NCI-H1436 (cell line): ENCODE data around the gene CDH13.
A peak's percentile ranks its signal among the peaks of the same experiment; 100 is the strongest.

Experiments
- DNase-seq: peaks from one replicate; lab custom pipeline; 2025; lab: John Stamatoyannopoulos, UW

The CDH13 gene

GRCh38 chr16:83356266-83356665, 729.5 kb downstream of the CDH13 start:
- peak; percentile 54 for DNase-seq

GRCh38 chr16:83356986-83357385, 730.2 kb downstream of the CDH13 start:
- no peak for DNase-seq

GRCh38 chr16:83363521-83363920, 736.8 kb downstream of the CDH13 start:
- no peak for DNase-seq

GRCh38 chr16:83365166-83365565, 738.4 kb downstream of the CDH13 start:
- DNase-seq: no peak

GRCh38 chr16:83366228-83366627, 739.5 kb downstream of the CDH13 start:
- no peak for DNase-seq

GRCh38 chr16:83374979-83375378, 748.2 kb downstream of the CDH13 start:
- DNase-seq: no peak

- DNase-seq: no peak
Measured at GRCh38 chr16:83389751-83390150, 763.0 kb downstream of the CDH13 start.

GRCh38 chr16:83390759-83391158, 764.0 kb downstream of the CDH13 start:
- no peak for DNase-seq

GRCh38 chr16:83392743-83393142, 766.0 kb downstream of the CDH13 start:
- no peak for DNase-seq

GRCh38 chr16:83393196-83393981, 766.6 kb downstream of the CDH13 start:
- DNase-seq: no peak

- no peak for DNase-seq
Measured at GRCh38 chr16:83397601-83398291, 771.0 kb downstream of the CDH13 start.

- DNase-seq: no peak
Measured at GRCh38 chr16:83400234-83400633, 773.5 kb downstream of the CDH13 start.

GRCh38 chr16:83402160-83402814, 775.5 kb downstream of the CDH13 start:
- no peak for DNase-seq

- DNase-seq: peak; percentile 75
Measured at GRCh38 chr16:83402967-83403366, 776.2 kb downstream of the CDH13 start.

- no peak for DNase-seq
Measured at GRCh38 chr16:83403761-83404160, 777.0 kb downstream of the CDH13 start.

- no peak for DNase-seq
Measured at GRCh38 chr16:83404261-83404660, 777.5 kb downstream of the CDH13 start.

- no peak for DNase-seq
Measured at GRCh38 chr16:83407928-83408327, 781.2 kb downstream of the CDH13 start.

GRCh38 chr16:83409347-83409746, 782.6 kb downstream of the CDH13 start:
- DNase-seq: no peak

GRCh38 chr16:83418565-83418964, 791.8 kb downstream of the CDH13 start:
- DNase-seq: no peak

GRCh38 chr16:83420206-83420760, 793.5 kb downstream of the CDH13 start:
- no peak for DNase-seq

GRCh38 chr16:83433201-83433600, 806.4 kb downstream of the CDH13 start:
- DNase-seq: no peak

GRCh38 chr16:83437036-83437435, 810.3 kb downstream of the CDH13 start:
- no peak for DNase-seq

- DNase-seq: no peak
Measured at GRCh38 chr16:83438326-83438725, 811.6 kb downstream of the CDH13 start.
